RWPE2 (cell line): Measurements from ENCODE around the gene NEGR1.

ENCODE experiments used
- ATAC-seq: fragments of 200-7000 bp; cut with Tn5 transposase; 3 replicates; pipeline ENCODE4 v1.9.1; 2021; ENCODE audit warnings: low read depth
- DNase-seq: peaks from one replicate; pipeline ENCODE4 v3.0.0-alpha.2; 2020; ENCODE audit warnings: low spot score
- H3K27ac ChIP-seq: fragments of 450-650 bp; 2 replicates; pipeline ENCODE4 v1.5.1; 2017; ENCODE audit warnings: mild to moderate bottlenecking; ENCODE audit not compliant: poor library complexity, severe bottlenecking
- H3K27me3 ChIP-seq: fragments of 250-450 bp; sonication (Bioruptor Pico); 2 replicates; pipeline ENCODE4 v1.5.1; 2021; ENCODE audit warnings: mild to moderate bottlenecking, moderate library complexity; ENCODE audit not compliant: insufficient read depth, poor library complexity, severe bottlenecking
- H3K36me3 ChIP-seq: fragments of 250-450 bp; sonication (Bioruptor Pico); 2 replicates; pipeline ENCODE4 v1.5.1; 2020; ENCODE audit warnings: low read depth, mild to moderate bottlenecking, moderate library complexity
- H3K4me1 ChIP-seq: fragments of 250-450 bp; sonication (Bioruptor Pico); 2 replicates; pipeline ENCODE4 v1.5.1; 2021; ENCODE audit warnings: mild to moderate bottlenecking, moderate library complexity; ENCODE audit not compliant: insufficient read depth, poor library complexity, severe bottlenecking
- H3K4me3 ChIP-seq: fragments of 250-450 bp; sonication (Bioruptor Pico); 2 replicates; pipeline ENCODE4 v1.5.1; 2021; ENCODE audit warnings: mild to moderate bottlenecking, moderate library complexity; ENCODE audit not compliant: severe bottlenecking
- H3K9me3 ChIP-seq: fragments of 250-450 bp; sonication (Bioruptor Pico); 2 replicates; pipeline ENCODE4 v1.5.1; 2021; ENCODE audit warnings: mild to moderate bottlenecking, moderate library complexity; ENCODE audit not compliant: severe bottlenecking
- CTCF ChIP-seq: fragments of 450-650 bp; IDR thresholded peaks from one replicate; pipeline ENCODE4 v1.5.1; 2017; ENCODE audit warnings: mild to moderate bottlenecking, moderate library complexity; ENCODE audit not compliant: poor library complexity, severe bottlenecking

The NEGR1 gene

GRCh38 chr1:72086394-72086793, 195.9 kb downstream of the NEGR1 start:
- TF ChIP-seq CTCF, result no peak
- Histone ChIP-seq H3K27ac (no peak overlapping the region), H3K4me3 (no peak overlapping the region), H3K27me3 (no peaks in the 10 kb centered on the region), H3K36me3 (no peaks in the 10 kb centered on the region), H3K9me3 (no peaks in the 10 kb centered on the region), H3K4me1 (no peaks in the 10 kb centered on the region)
- DNase-seq (no peak), ATAC-seq (no peak)

- Histone ChIP-seq H3K4me1 (no peaks in the 10 kb centered on the region), H3K27ac (no peak overlapping the region), H3K27me3 (no peaks in the 10 kb centered on the region), H3K9me3 (no peaks in the 10 kb centered on the region), H3K36me3 (no peaks in the 10 kb centered on the region), H3K4me3 (no peak overlapping the region)
- TF ChIP-seq CTCF, result no peak
- ATAC-seq (no peak), DNase-seq (no peak)
Measured at GRCh38 chr1:72075425-72075824, 206.9 kb downstream of the NEGR1 start.

GRCh38 chr1:72066431-72066830, 215.9 kb downstream of the NEGR1 start:
- ATAC-seq (no peak), DNase-seq (no peak)
- no peak overlapping the region for H3K4me3 ChIP-seq
- no peaks in the 10 kb centered on the region for H3K27me3 ChIP-seq
- no peaks in the 10 kb centered on the region for H3K9me3 ChIP-seq
- TF ChIP-seq CTCF, result no peak
- H3K4me1 ChIP-seq, result no peaks in the 10 kb centered on the region
- H3K36me3 ChIP-seq, result no peaks in the 10 kb centered on the region
- H3K27ac ChIP-seq, result no peak overlapping the region

GRCh38 chr1:72064196-72065075, 217.9 kb downstream of the NEGR1 start:
- Histone ChIP-seq H3K4me3 (no peak overlapping the region), H3K9me3 (no peaks in the 10 kb centered on the region), H3K4me1 (no peaks in the 10 kb centered on the region), H3K27me3 (no peaks in the 10 kb centered on the region), H3K27ac (no peak overlapping the region), H3K36me3 (no peaks in the 10 kb centered on the region)
- ATAC-seq (no peak), DNase-seq (no peak)
- TF ChIP-seq CTCF, result no peak
